ENCODE data around the gene CDKN2AIPNL. TPM values are rescaled to one million over a fixed set of nuclear protein-coding genes. Genes with fewer than 3 reads are reported as not detected.

Gene CDKN2AIPNL
- total and polyA plus RNA-seq, 2 of the 8 experiments (the other 6 are each of a cell fraction or from before 2014, with no cell fraction given), result 40.0 to 56.3 TPM

DNA sequence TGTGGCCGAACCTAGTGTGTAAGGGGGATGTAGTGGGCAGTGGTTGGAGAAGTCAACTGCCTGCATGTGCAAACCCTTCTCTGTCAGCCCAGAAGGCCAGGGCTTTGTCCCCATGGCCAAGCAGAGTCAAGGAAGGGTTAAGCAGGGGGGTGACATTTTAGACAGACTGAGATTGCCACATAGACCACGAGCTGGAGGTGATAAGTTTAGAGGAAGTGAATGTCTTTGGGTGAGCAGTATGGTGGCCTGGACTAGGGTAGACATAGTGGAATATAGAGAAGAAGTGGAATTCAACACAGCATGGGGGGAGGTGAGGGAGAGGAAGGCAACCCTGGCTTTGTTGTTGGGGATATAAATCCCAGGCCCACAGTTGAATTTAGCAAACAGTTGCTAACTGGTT lies 38.7 kb upstream of the CDKN2AIPNL start:
- Histone ChIP-seq H2BK15ac (ENCODE audit: low read length) (no peak overlapping the region; the same call in 1 of the 2 replicates), H3K23me2 (ENCODE audit: low read depth, low read length) (no peaks in the 10 kb centered on the region), H4K20me1 (replicated peaks in 1 of 2; ENCODE audit: control insufficient read depth in 1 of 2, insufficient read depth in 2 of 2, low read length in 2 of 2) (no peaks in the 10 kb centered on the region), H2AK5ac (ENCODE audit: low read depth, low read length) (no peak overlapping the region), H3K4me2 (ENCODE audit: insufficient read depth in 1 of 2, low read depth in 2 of 2, low read length in 2 of 2) (no peak overlapping the region), H3K14ac (ENCODE audit: insufficient read length) (no peak overlapping the region), H3K9ac (replicated peaks in 1 of 4; ENCODE audit: extremely low read depth in 1 of 4, low read depth in 3 of 4, low read length in 3 of 4) (no peak overlapping the region), H3K9me3 (ENCODE audit: insufficient read depth in 2 of 2, low read depth in 1 of 2, low read length in 1 of 2) (no peaks in the 10 kb centered on the region), H3K4ac (replicated peaks; ENCODE audit: insufficient read length, low read depth, low read length) (no peak overlapping the region), H3K18ac (ENCODE audit: extremely low read depth, low read length) (no peak overlapping the region), H3K79me1 (ENCODE audit: low read depth, low read length) (no peaks in the 10 kb centered on the region), H3K4me1 (replicated peaks in 1 of 4; ENCODE audit: control insufficient read depth in 3 of 4, insufficient read depth in 4 of 4, low read length in 3 of 4) (peaks cover 0 to 7% (median 0%) of the 10 kb centered on the region in 4 experiments; a peak in 1 of 7 replicates), H3K27me3 (replicated peaks in 1 of 4; ENCODE audit: control insufficient read depth in 3 of 4, extremely low read depth in 1 of 4, insufficient read depth in 3 of 4, low read length in 3 of 4) (no peaks in the 10 kb centered on the region), H3K56ac (replicated peaks; ENCODE audit: insufficient read length, low read depth, low read length) (no peak overlapping the region), H2BK12ac (ENCODE audit: low read depth, low read length) (no peak overlapping the region), H2BK120ac (replicated peaks; ENCODE audit: low read depth, low read length) (no peak overlapping the region), H3K79me2 (ENCODE audit: control insufficient read depth in 1 of 2, insufficient read depth in 2 of 2, low read length in 2 of 2) (no peaks in the 10 kb centered on the region), H3K23ac (ENCODE audit: insufficient read length) (no peak overlapping the region), H3K36me3 (ENCODE audit: control insufficient read depth in 2 of 4, insufficient read depth in 4 of 4, low read length in 3 of 4) (no peaks in the 10 kb centered on the region), H2AFZ (ENCODE audit: low read length) (no peak overlapping the region), H3K4me3 (ENCODE audit: extremely low read depth in 1 of 4, insufficient read depth in 2 of 4, low read depth in 3 of 4, low read length in 4 of 4) (no peak overlapping the region), H2BK20ac (ENCODE audit: low read length) (0 out of 2 replicates have a peak overlapping the region, but pooled peaks have one; percentile 6), H2BK5ac (ENCODE audit: low read depth, low read length) (no peak overlapping the region), H3K27ac (ENCODE audit: low read depth, low read length) (no peak overlapping the region), H4K8ac (ENCODE audit: extremely low read depth, insufficient read depth, low read length) (no peak overlapping the region), H4K5ac (ENCODE audit: insufficient read length, low read depth, low read length) (no peak overlapping the region), H4K91ac (replicated peaks; ENCODE audit: insufficient read length, low read length) (no peak overlapping the region)
- WGBS, 2 experiments (ENCODE audit: extremely low coverage in 1 of 2, insufficient coverage in 1 of 2, insufficient read length in 1 of 2, insufficient replicate concordance in 2 of 2, low coverage in 1 of 2, low lambda C conversion rate in 2 of 2, missing lambda C conversion rate in 1 of 2), result 81% methylated on average over 2 of the region's 2 CpGs; no CpG with 5 or more reads in 1 of the 2 experiments
- DNase-seq (ENCODE audit: low read depth in 1 of 2, low spot score in 2 of 2) (no peak), FAIRE-seq (no peak)
- CTCF ChIA-PET (ENCODE audit: partially characterized antibody), result interaction anchor here (1.1 to 2.7 kb wide), 4 partner anchors 12 to 137 kb away, joined by 3 to 13 read pairs (median 4); no protein-coding TSS in a partner anchor
- POLR2A ChIA-PET (ENCODE audit: partially characterized antibody), result interaction anchor here (0.7 to 4.3 kb wide), 3 partner anchors 15 to 1218 kb away, joined by 3 to 14 read pairs (median 4); no protein-coding TSS in a partner anchor
- TF ChIP-seq CBX8 (IDR thresholded peaks at IDR 0.05; ENCODE audit: borderline replicate concordance, low read depth, low read length) (no peak), CBX5 (IDR thresholded peaks at IDR 0.05; ENCODE audit: low read depth, low read length) (no peak), ASH2L (IDR thresholded peaks at IDR 0.05; ENCODE audit: low read length) (no peak), GABPA (IDR thresholded peaks at IDR 0.05; ENCODE audit: borderline replicate concordance, insufficient read depth, low read length) (no peak), EGR1 (IDR thresholded peaks at IDR 0.05; ENCODE audit: borderline replicate concordance, low read depth, low read length) (no peak), TAF1 (IDR thresholded peaks at IDR 0.05; ENCODE audit: low read depth, low read length) (no peak), RXRA (IDR thresholded peaks at IDR 0.05; ENCODE audit: insufficient read depth, low read depth, low read length) (no peak), TBP (IDR thresholded peaks at IDR 0.05; ENCODE audit: low read depth, low read length) (no peak), NANOG (IDR thresholded peaks at IDR 0.05; ENCODE audit: insufficient read depth, low read depth, low read length, poor library complexity, severe bottlenecking) (no peak), POLR2AphosphoS5 (IDR thresholded peaks at IDR 0.05; ENCODE audit: low read depth, low read length) (no peak), SP4 (IDR thresholded peaks at IDR 0.05; ENCODE audit: low read length) (no peak)
- TF ChIP-seq, protein P1, sequence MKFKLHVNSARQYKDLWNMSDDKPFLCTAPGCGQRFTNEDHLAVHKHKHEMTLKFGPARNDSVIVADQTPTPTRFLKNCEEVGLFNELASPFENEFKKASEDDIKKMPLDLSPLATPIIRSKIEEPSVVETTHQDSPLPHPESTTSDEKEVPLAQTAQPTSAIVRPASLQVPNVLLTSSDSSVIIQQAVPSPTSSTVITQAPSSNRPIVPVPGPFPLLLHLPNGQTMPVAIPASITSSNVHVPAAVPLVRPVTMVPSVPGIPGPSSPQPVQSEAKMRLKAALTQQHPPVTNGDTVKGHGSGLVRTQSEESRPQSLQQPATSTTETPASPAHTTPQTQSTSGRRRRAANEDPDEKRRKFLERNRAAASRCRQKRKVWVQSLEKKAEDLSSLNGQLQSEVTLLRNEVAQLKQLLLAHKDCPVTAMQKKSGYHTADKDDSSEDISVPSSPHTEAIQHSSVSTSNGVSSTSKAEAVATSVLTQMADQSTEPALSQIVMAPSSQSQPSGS (IDR thresholded peaks at IDR 0.05; ENCODE audit: low read length), result no peak
